HG03565 (cell line): ENCODE measurements around the gene PARD3.

Experiments used
- ATAC-seq: cut with Tn5 transposase; IDR thresholded peaks from one replicate; pipeline ENCODE4 v1.9.1; 2021; ENCODE audit warnings: mild to moderate bottlenecking, moderate library complexity; ENCODE audit not compliant: unreplicated experiment

PARD3 gene

GRCh38 chr10:34151931-34152330 lies 663.2 kb downstream of the PARD3 start:
- ATAC-seq: no peak

GRCh38 chr10:34151481-34151880 lies 663.6 kb downstream of the PARD3 start:
- ATAC-seq: no peak

GRCh38 chr10:34150103-34150502 lies 665.0 kb downstream of the PARD3 start:
- no peak for ATAC-seq

GRCh38 chr10:34148305-34148657 lies 666.8 kb downstream of the PARD3 start:
- no peak for ATAC-seq

GRCh38 chr10:34147641-34148304 lies 667.3 kb downstream of the PARD3 start:
- no peak for ATAC-seq

GRCh38 chr10:34145715-34146114 lies 669.4 kb downstream of the PARD3 start:
- ATAC-seq: no peak

GRCh38 chr10:34143466-34143865 lies 671.6 kb downstream of the PARD3 start:
- ATAC-seq: no peak

GRCh38 chr10:34141032-34141680 lies 673.9 kb downstream of the PARD3 start:
- no peak for ATAC-seq

- no peak for ATAC-seq
Observed at GRCh38 chr10:34139559-34139958, 675.5 kb downstream of the PARD3 start.

- no peak for ATAC-seq
Observed at GRCh38 chr10:34137955-34138354, 677.1 kb downstream of the PARD3 start.

- ATAC-seq: no peak
Observed at GRCh38 chr10:34137201-34137600, 677.9 kb downstream of the PARD3 start.

GRCh38 chr10:34135515-34135914 lies 679.6 kb downstream of the PARD3 start:
- ATAC-seq: no peak

- ATAC-seq: no peak
Observed at GRCh38 chr10:34134602-34135001, 680.5 kb downstream of the PARD3 start.

- ATAC-seq: no peak
Observed at GRCh38 chr10:34133406-34133805, 681.7 kb downstream of the PARD3 start.

GRCh38 chr10:34131152-34131551 lies 683.9 kb downstream of the PARD3 start:
- ATAC-seq: no peak

- no peak for ATAC-seq
Observed at GRCh38 chr10:34127676-34128075, 687.4 kb downstream of the PARD3 start.

GRCh38 chr10:34126371-34127151 lies 688.5 kb downstream of the PARD3 start:
- no peak for ATAC-seq

GRCh38 chr10:34125702-34126101 lies 689.4 kb downstream of the PARD3 start:
- no peak for ATAC-seq

- no peak for ATAC-seq
Observed at GRCh38 chr10:34124522-34125035, 690.5 kb downstream of the PARD3 start.

- ATAC-seq: no peak
Observed at GRCh38 chr10:34121781-34122622, 693.1 kb downstream of the PARD3 start.
